ENCODE results near the gene SLC38A1. TPM values are rescaled to one million over a fixed set of nuclear protein-coding genes. Genes with fewer than 3 reads are reported as not detected.

The SLC38A1 gene
- total and polyA plus RNA-seq, 12 donors, result 32.0 to 221 (median 140) TPM

DNA sequence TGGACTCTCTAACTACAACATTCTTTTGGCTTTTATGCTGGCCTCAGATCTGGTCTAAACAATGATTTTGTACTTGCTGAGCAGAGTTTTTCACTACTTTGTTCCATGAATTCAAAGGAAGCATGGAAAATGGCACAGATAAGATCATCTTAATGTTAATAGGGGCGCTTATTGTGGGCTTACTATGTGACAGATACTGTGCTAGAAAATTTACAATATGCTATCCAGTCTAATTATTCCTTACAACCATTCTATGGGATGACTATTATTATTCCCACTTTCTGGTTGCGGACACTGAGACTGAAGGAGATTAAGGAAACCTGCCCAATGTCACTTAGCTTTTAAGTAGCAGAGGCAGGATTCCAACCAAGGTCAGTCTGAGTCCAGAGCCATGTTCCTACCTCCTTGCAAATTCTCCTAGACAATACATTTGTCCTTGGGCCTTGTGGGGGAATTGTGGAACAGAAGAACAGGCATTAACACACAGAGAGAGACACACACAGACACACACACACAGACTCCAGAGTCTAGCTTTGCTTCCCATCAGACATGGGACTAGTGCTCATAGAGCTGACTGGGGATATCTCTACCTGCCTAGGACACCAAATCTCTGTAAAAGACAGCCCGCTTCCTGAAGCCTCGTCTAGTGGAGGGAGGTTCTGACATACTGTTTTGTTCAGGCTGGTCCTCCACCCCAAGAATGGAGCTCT lies 107.7 kb downstream of the SLC38A1 start:
- intact Hi-C loops (cut with DNase I), result no loop called here
- no peaks in the 10 kb centered on the region for H3K36me3 ChIP-seq

DNA sequence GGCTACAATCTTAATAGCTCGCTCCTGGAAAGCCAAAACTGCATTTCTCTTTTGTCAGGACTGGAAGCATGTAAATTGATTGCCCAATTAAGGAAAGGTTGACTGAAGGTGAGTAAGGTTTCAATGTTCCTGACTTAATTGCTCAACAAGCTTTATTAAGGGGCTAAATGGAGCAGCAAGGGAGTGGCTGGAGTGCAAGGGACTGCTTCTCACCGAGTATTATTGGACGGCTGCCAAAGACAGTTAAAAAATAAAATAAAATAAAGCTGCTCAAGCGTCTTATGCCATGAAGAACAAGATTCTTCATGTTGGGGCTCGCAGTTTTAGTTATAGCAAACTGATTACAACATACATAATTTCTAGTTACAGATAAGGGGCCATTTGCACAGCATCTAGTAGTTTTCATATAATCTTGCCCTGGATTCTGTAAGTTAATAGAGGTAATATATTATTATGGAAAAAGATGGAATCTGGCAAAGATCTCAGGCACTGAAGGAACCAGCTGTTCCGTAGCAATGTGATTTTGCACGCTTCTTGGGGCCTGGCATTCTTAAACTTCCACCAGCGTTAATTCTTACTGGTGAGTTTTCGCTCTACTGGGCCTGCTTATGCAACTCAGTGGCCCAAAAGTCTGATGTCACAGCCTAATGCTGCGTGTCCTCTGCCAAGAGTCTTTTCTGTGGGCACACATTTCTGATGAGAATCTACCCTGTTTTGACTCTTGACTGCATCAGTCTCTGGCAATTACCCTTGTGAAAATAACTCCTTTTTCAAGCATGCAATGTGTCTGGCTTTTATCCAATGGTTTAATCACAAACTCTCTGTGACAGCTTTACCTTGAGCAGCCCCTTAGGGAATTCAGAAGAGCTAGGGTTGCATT lies 108.5 kb downstream of the SLC38A1 start:
- Histone ChIP-seq H3K4me3 (no peak overlapping the region), H3K36me3 (no peaks in the 10 kb centered on the region), H3K9me3 (peaks cover 0 to 14% (median 6%) of the 10 kb centered on the region in 11 donors), H3K4me1 (peaks cover 0 to 29% (median 10%) of the 10 kb centered on the region in 9 donors), H3K27ac (peak overlapping the region in 1 of 10 donors; percentile 28), H3K27me3 (no peaks in the 10 kb centered on the region)
- DNase-seq (no peak), ATAC-seq (peak in 3 of 8 donors; percentile 30 to 82 (median 70))
- WGBS, 2 donors, result 58 to 65% methylated on average over 10 of the region's 10 CpGs
- TF ChIP-seq, protein P1, sequence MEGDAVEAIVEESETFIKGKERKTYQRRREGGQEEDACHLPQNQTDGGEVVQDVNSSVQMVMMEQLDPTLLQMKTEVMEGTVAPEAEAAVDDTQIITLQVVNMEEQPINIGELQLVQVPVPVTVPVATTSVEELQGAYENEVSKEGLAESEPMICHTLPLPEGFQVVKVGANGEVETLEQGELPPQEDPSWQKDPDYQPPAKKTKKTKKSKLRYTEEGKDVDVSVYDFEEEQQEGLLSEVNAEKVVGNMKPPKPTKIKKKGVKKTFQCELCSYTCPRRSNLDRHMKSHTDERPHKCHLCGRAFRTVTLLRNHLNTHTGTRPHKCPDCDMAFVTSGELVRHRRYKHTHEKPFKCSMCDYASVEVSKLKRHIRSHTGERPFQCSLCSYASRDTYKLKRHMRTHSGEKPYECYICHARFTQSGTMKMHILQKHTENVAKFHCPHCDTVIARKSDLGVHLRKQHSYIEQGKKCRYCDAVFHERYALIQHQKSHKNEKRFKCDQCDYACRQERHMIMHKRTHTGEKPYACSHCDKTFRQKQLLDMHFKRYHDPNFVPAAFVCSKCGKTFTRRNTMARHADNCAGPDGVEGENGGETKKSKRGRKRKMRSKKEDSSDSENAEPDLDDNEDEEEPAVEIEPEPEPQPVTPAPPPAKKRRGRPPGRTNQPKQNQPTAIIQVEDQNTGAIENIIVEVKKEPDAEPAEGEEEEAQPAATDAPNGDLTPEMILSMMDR (IDR thresholded peaks at IDR 0.05), result no peak
- intact Hi-C loops (cut with DNase I), result no loop called here

More for the DNA sequence above, 107.7 kb downstream of the SLC38A1 start:
- ATAC-seq, result no peak
- DNase-seq, result no peak
- H3K27me3 ChIP-seq, result no peaks in the 10 kb centered on the region
- TF ChIP-seq, protein P1 (IDR thresholded peaks at IDR 0.05), result no peak
- no peak overlapping the region for H3K4me3 ChIP-seq
- 89 to 94% methylated on average over 4 of the region's 4 CpGs for WGBS, 2 donors
- peaks cover 0 to 10% (median 4%) of the 10 kb centered on the region in 11 donors for H3K9me3 ChIP-seq
- peaks cover 0 to 29% (median 10%) of the 10 kb centered on the region in 9 donors for H3K4me1 ChIP-seq
- H3K27ac ChIP-seq, result no peak overlapping the region

DNA sequence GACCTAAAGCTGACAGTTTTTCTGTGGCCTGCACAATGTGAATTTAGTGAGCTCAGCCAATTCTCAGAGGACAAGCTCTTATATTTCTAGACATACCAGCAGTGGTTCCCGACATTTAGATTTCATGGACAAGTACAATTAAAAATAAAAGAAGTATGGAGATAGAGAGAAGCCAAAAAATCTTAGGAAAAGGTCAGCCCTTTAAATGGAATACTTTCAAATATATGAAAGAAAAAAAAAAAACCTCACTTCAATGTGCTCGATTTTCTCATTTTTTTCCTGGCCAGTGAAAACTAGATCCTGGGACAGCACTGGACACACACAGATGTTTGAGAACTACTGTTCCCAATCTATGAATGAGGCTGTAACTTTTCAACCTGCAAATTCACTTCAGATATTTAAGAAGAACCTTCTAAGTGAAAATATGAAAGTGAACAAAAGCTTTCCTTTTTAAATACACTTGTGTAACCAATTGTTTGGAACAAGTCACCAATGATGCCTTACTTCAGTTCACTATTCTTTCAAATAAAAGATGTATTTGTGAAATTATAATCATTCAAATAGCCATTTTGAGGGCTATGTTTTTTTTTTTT lies 109.4 kb downstream of the SLC38A1 start:
- TF ChIP-seq, protein P1 (IDR thresholded peaks at IDR 0.05), result no peak
- H3K4me1 ChIP-seq, result peaks cover 0 to 29% (median 10%) of the 10 kb centered on the region in 9 donors
- no peak for DNase-seq
- H3K9me3 ChIP-seq, result peaks cover 0 to 14% (median 6%) of the 10 kb centered on the region in 11 donors
- no peaks in the 10 kb centered on the region for H3K27me3 ChIP-seq
- peak overlapping the region in 1 of 10 donors; percentile 28 for H3K27ac ChIP-seq
- WGBS, 2 donors, result 56 to 59% methylated on average over 2 of the region's 2 CpGs
- intact Hi-C loops (cut with DNase I), result loop anchor here in 5 of 10 donors (10.0 kb wide), 4 partner anchors 115 to 505 kb away; no protein-coding TSS in a partner anchor
- no peaks in the 10 kb centered on the region for H3K36me3 ChIP-seq
- no peak for ATAC-seq
- H3K4me3 ChIP-seq, result no peak overlapping the region

DNA sequence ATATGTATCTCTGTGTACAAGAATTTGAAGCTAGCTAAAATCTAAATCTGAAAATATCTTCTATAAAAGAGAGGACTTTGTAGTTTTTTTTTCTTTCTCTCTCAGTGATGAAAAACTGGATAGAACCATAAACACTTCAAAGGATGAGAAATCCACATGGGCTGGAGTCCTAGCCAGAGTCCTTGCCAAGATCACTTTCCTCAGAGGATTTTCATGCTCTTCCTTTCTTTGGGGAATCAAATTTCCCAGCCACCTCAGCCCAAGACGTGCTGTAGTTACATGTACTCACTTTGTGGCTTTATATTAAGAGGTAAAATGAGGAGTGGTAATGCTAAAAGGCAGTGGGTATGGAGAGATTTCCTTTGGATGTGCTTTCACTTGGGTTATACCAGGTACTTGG lies 110.3 kb downstream of the SLC38A1 start:
- peak in 1 of 8 donors; percentile 45 for ATAC-seq
- Histone ChIP-seq H3K9me3 (peaks cover 0 to 14% (median 6%) of the 10 kb centered on the region in 11 donors), H3K4me1 (peaks cover 0 to 29% (median 12%) of the 10 kb centered on the region in 9 donors), H3K36me3 (no peaks in the 10 kb centered on the region), H3K27me3 (no peaks in the 10 kb centered on the region), H3K27ac (peak overlapping the region in 1 of 10 donors; percentile 28), H3K4me3 (no peak overlapping the region)
- TF ChIP-seq, protein P1 (IDR thresholded peaks at IDR 0.05), result no peak
- intact Hi-C loops (cut with DNase I), result loop anchor here in 5 of 10 donors (10.0 kb wide), 4 partner anchors 116 to 506 kb away; no protein-coding TSS in a partner anchor
- no peak for DNase-seq
- 58 to 63% methylated on average over 1 of the region's 1 CpG for WGBS, 2 donors
